ENCODE measurements around the gene ALG1. TPM values are rescaled to one million over a fixed set of nuclear protein-coding genes. Genes with fewer than 3 reads are reported as not detected.
A peak's percentile ranks its signal among the peaks of the same experiment; 100 is the strongest.

ALG1 gene
- total and polyA plus RNA-seq, 2 of the 13 experiments (the other 11 are each of a cell fraction or from before 2014, with no cell fraction given): 43.3 to 75.6 TPM

- TF ChIP-seq HMGXB4 (CRISPR knock-in tag; IDR thresholded peaks at IDR 0.05; ENCODE audit: borderline replicate concordance in 1 of 2, low read depth in 1 of 2): peak in 1 of 2 experiments; percentile 52; a peak in 2 of 4 replicates
- no peak for TF ChIP-seq ZEB1 (IDR thresholded peaks at IDR 0.05; ENCODE audit: insufficient replicate concordance, low read depth)
- 0 out of 2 replicates have a peak, but pooled peaks have one; percentile 41 for TF ChIP-seq ZNF761 (CRISPR knock-in tag; conservative IDR thresholded peaks at IDR 0.05)
- TF ChIP-seq MYC (CRISPR knock-in tag; IDR thresholded peaks at IDR 0.05; ENCODE audit: borderline replicate concordance): peak; percentile 27; the same call in 1 of the 2 replicates
- no peak for TF ChIP-seq ATM (IDR thresholded peaks at IDR 0.05; ENCODE audit: borderline replicate concordance)
- TF ChIP-seq FIP1L1 (IDR thresholded peaks at IDR 0.05; ENCODE audit: borderline replicate concordance, insufficient read depth, low read depth, low read length): no peak
- TF ChIP-seq ATF5 (CRISPR knock-in tag; IDR thresholded peaks at IDR 0.05; ENCODE audit: low read depth): no peak
- no peak for TF ChIP-seq ZFP36 (IDR thresholded peaks at IDR 0.05; ENCODE audit: borderline replicate concordance, low read depth, low read length, partially characterized antibody)
- no peak for TF ChIP-seq ZNF792 (CRISPR knock-in tag; IDR thresholded peaks at IDR 0.05)
- TF ChIP-seq TAF15 (IDR thresholded peaks at IDR 0.05; ENCODE audit: low read depth, low read length, poor library complexity, severe bottlenecking): no peak
- no peak for TF ChIP-seq ZSCAN21 (CRISPR knock-in tag; IDR thresholded peaks at IDR 0.05; ENCODE audit: borderline replicate concordance)
- no peak for TF ChIP-seq ZNF12 (CRISPR knock-in tag; IDR thresholded peaks at IDR 0.05)
- TF ChIP-seq GLI4 (CRISPR knock-in tag; IDR thresholded peaks at IDR 0.05; ENCODE audit: borderline replicate concordance): no peak
- no peak for TF ChIP-seq ZNF775 (CRISPR knock-in tag; IDR thresholded peaks at IDR 0.05; ENCODE audit: borderline replicate concordance)
- TF ChIP-seq MTF2 (CRISPR knock-in tag; IDR thresholded peaks at IDR 0.05; ENCODE audit: borderline replicate concordance): no peak; the same call in 1 of the 2 replicates
- TF ChIP-seq, protein P1, sequence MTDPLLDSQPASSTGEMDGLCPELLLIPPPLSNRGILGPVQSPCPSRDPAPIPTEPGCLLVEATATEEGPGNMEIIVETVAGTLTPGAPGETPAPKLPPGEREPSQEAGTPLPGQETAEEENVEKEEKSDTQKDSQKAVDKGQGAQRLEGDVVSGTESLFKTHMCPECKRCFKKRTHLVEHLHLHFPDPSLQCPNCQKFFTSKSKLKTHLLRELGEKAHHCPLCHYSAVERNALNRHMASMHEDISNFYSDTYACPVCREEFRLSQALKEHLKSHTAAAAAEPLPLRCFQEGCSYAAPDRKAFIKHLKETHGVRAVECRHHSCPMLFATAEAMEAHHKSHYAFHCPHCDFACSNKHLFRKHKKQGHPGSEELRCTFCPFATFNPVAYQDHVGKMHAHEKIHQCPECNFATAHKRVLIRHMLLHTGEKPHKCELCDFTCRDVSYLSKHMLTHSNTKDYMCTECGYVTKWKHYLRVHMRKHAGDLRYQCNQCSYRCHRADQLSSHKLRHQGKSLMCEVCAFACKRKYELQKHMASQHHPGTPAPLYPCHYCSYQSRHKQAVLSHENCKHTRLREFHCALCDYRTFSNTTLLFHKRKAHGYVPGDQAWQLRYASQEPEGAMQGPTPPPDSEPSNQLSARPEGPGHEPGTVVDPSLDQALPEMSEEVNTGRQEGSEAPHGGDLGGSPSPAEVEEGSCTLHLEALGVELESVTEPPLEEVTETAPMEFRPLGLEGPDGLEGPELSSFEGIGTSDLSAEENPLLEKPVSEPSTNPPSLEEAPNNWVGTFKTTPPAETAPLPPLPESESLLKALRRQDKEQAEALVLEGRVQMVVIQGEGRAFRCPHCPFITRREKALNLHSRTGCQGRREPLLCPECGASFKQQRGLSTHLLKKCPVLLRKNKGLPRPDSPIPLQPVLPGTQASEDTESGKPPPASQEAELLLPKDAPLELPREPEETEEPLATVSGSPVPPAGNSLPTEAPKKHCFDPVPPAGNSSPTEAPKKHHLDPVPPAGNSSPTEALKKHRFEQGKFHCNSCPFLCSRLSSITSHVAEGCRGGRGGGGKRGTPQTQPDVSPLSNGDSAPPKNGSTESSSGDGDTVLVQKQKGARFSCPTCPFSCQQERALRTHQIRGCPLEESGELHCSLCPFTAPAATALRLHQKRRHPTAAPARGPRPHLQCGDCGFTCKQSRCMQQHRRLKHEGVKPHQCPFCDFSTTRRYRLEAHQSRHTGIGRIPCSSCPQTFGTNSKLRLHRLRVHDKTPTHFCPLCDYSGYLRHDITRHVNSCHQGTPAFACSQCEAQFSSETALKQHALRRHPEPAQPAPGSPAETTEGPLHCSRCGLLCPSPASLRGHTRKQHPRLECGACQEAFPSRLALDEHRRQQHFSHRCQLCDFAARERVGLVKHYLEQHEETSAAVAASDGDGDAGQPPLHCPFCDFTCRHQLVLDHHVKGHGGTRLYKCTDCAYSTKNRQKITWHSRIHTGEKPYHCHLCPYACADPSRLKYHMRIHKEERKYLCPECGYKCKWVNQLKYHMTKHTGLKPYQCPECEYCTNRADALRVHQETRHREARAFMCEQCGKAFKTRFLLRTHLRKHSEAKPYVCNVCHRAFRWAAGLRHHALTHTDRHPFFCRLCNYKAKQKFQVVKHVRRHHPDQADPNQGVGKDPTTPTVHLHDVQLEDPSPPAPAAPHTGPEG (CRISPR knock-in tag; IDR thresholded peaks at IDR 0.05): 0 out of 2 replicates have a peak, but pooled peaks have one; percentile 61
- peak; percentile 85 for TF ChIP-seq STAG1 (CRISPR knock-in tag; IDR thresholded peaks at IDR 0.05)
- 0 out of 2 replicates have a peak, but pooled peaks have one; percentile 19 for TF ChIP-seq ATF2 (CRISPR knock-in tag; IDR thresholded peaks at IDR 0.05)
- no peak for TF ChIP-seq ZBTB21 (CRISPR knock-in tag; IDR thresholded peaks at IDR 0.05)
Observed at GRCh38 chr16:5042574-5043171, 29.0 kb upstream of the ALG1 start (continued).
